Loucy (cell line): ENCODE results near the gene LSM7.
A peak's percentile ranks its signal among the peaks of the same experiment; 100 is the strongest.

Experiments used
- H2AFZ ChIP-seq: fragments of 200-600 bp; sonication (generic); 2 replicates; pipeline ENCODE4 v1.6.0; 2016; ENCODE audit warnings: antibody characterized with exemption, mild to moderate bottlenecking, low read length, moderate library complexity
- H3F3A ChIP-seq: fragments of 200-600 bp; 2 replicates; pipeline ENCODE4 v1.6.0; 2016; ENCODE audit warnings: antibody characterized with exemption, low read depth, mild to moderate bottlenecking
- H3K27me3 ChIP-seq: fragments of 200-600 bp; sonication (generic); 2 replicates; pipeline ENCODE4 v1.6.1; 2014; ENCODE audit warnings: low read length, mild to moderate bottlenecking; ENCODE audit not compliant: insufficient read depth, poor library complexity, severe bottlenecking
- H3K36me3 ChIP-seq: fragments of 200-600 bp; sonication (generic); 2 replicates; pipeline ENCODE4 v1.6.1; 2016; ENCODE audit warnings: low read length; ENCODE audit not compliant: insufficient read depth
- H3K4me1 ChIP-seq: fragments of 200-600 bp; sonication (generic); 2 replicates; pipeline ENCODE4 v1.5.1; 2014; ENCODE audit warnings: low read length, mild to moderate bottlenecking; ENCODE audit not compliant: insufficient read depth, poor library complexity, severe bottlenecking
- H3K4me2 ChIP-seq: fragments of 200-600 bp; sonication (generic); 2 replicates; pipeline ENCODE4 v1.6.0; 2014; ENCODE audit warnings: antibody characterized with exemption, low read length, low read depth, mild to moderate bottlenecking; ENCODE audit not compliant: poor library complexity, severe bottlenecking
- H3K4me3 ChIP-seq: fragments of 200-600 bp; sonication (generic); 2 replicates; pipeline ENCODE4 v1.5.1; 2014; ENCODE audit warnings: low read length, mild to moderate bottlenecking, mixed read lengths; ENCODE audit not compliant: poor library complexity, severe bottlenecking
- H3K79me2 ChIP-seq: fragments of 200-600 bp; sonication (generic); 2 replicates; pipeline ENCODE4 v1.6.1; 2014; ENCODE audit warnings: low read length; ENCODE audit not compliant: insufficient read depth
- H3K9ac ChIP-seq: fragments of 200-600 bp; sonication (generic); 2 replicates; pipeline ENCODE4 v1.6.0; 2014; ENCODE audit warnings: mild to moderate bottlenecking, low read depth, low read length, moderate library complexity; ENCODE audit not compliant: poor library complexity, severe bottlenecking
- H3K9me2 ChIP-seq: fragments of 200-600 bp; sonication (generic); replicated peaks from 2 replicates; pipeline ENCODE4 v1.6.1; 2016; ENCODE audit warnings: low read depth, low read length, mixed read lengths
- H3K9me3 ChIP-seq: fragments of 200-600 bp; sonication (generic); 2 replicates; pipeline ENCODE4 v1.6.1; 2014; ENCODE audit warnings: mild to moderate bottlenecking, antibody characterized with exemption, low read length, low read depth; ENCODE audit not compliant: insufficient read depth
- H4K20me1 ChIP-seq: fragments of 200-600 bp; sonication (generic); 2 replicates; pipeline ENCODE4 v1.6.0; 2014; ENCODE audit warnings: antibody characterized with exemption, low read length, mild to moderate bottlenecking; ENCODE audit not compliant: insufficient read depth, poor library complexity, severe bottlenecking
- EZH2phosphoT487 ChIP-seq: fragments of 200-600 bp; IDR thresholded peaks from 2 replicates; pipeline ENCODE4 v1.6.1; 2018; ENCODE audit warnings: antibody characterized with exemption, mild to moderate bottlenecking, moderate library complexity, borderline replicate concordance
- TF ChIP-seq, protein P1 (sequence below): fragments of 200-600 bp; sonication (generic); conservative IDR thresholded peaks from 2 replicates; pipeline ENCODE4 v1.5.1; 2014; ENCODE audit warnings: mild to moderate bottlenecking, antibody characterized with exemption, low read length

LSM7 gene

DNA sequence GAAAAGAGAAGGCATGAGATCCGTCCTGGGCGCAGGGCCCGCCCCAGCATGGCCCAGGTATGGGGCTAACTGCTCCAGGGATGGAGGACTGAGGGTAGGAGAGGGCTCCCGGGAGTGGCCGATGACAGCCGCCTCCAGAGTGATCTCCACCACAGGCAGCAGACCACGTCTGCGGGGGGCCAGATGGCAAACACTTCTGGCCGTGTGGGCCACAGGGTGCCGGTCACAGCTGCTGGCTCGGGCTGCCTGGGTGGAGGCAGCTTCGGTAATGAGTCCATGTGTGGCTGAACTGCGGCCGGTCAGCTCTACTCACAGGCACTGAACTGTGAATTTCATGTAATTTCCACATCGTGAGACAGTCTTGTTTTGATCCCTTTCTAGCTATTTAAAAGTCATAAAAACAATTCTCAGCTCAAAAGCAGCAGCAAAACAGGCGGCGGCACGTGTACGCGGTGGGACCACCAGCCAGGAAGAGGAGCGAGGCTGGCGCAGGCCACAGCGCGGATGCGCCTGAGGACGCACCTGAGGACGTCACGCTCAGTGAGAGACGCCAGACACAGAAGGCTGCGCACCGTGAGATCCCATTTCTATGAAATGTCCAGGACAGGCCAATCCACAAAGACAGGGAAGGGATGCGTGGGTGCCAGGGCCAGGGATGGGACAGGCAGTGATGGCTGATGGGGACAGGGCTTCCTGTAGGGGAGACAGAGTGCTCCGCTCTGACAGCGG lies 4.0 kb downstream of the LSM7 start:
- H3F3A ChIP-seq: no peaks in the 10 kb centered on the region
- H3K4me1 ChIP-seq: peaks cover 19% of the 10 kb centered on the region
- no peaks in the 10 kb centered on the region for H3K36me3 ChIP-seq
- H3K27me3 ChIP-seq: peaks cover 9% of the 10 kb centered on the region
- H4K20me1 ChIP-seq: peaks cover 26% of the 10 kb centered on the region
- no peak overlapping the region for H3K4me3 ChIP-seq
- H3K79me2 ChIP-seq: peaks cover 53% of the 10 kb centered on the region
- H3K9me2 ChIP-seq: no peaks in the 10 kb centered on the region
- TF ChIP-seq, protein P1, sequence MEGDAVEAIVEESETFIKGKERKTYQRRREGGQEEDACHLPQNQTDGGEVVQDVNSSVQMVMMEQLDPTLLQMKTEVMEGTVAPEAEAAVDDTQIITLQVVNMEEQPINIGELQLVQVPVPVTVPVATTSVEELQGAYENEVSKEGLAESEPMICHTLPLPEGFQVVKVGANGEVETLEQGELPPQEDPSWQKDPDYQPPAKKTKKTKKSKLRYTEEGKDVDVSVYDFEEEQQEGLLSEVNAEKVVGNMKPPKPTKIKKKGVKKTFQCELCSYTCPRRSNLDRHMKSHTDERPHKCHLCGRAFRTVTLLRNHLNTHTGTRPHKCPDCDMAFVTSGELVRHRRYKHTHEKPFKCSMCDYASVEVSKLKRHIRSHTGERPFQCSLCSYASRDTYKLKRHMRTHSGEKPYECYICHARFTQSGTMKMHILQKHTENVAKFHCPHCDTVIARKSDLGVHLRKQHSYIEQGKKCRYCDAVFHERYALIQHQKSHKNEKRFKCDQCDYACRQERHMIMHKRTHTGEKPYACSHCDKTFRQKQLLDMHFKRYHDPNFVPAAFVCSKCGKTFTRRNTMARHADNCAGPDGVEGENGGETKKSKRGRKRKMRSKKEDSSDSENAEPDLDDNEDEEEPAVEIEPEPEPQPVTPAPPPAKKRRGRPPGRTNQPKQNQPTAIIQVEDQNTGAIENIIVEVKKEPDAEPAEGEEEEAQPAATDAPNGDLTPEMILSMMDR: no peak
- TF ChIP-seq EZH2phosphoT487: no peak
- peak overlapping the region; percentile 98 for H3K4me2 ChIP-seq
- no peak overlapping the region for H3K9ac ChIP-seq
- no peaks in the 10 kb centered on the region for H3K9me3 ChIP-seq
- no peak overlapping the region for H2AFZ ChIP-seq

DNA sequence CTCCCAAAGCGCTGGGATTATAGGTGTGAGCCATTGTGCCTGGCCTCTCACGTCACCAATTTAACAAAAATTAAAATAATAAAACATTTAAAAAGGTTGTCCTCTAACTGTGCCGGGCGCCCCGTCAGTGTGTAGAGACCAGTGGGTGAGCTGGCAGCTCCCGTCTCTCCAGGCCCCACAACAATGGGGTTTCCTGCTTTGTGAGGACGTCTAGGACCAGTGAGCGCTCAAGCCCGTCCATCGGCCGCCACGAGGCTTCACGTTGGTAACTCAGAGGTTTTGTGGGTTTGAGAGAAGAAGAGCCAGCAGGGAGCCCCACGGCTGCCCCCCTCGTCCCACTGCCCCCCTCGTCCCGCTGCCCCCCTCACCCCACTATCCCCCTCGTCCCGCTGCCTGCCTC lies 4.7 kb downstream of the LSM7 start:
- H4K20me1 ChIP-seq: peaks cover 19% of the 10 kb centered on the region
- peaks cover 46% of the 10 kb centered on the region for H3K79me2 ChIP-seq
- H3K9me2 ChIP-seq: no peaks in the 10 kb centered on the region
- H2AFZ ChIP-seq: no peak overlapping the region
- no peak overlapping the region for H3K4me3 ChIP-seq
- no peaks in the 10 kb centered on the region for H3K36me3 ChIP-seq
- H3K4me2 ChIP-seq: no peak overlapping the region
- no peaks in the 10 kb centered on the region for H3F3A ChIP-seq
- TF ChIP-seq EZH2phosphoT487: no peak
- TF ChIP-seq, protein P1: no peak
- H3K9ac ChIP-seq: no peak overlapping the region
- H3K27me3 ChIP-seq: peaks cover 6% of the 10 kb centered on the region
- no peaks in the 10 kb centered on the region for H3K9me3 ChIP-seq
- H3K4me1 ChIP-seq: peaks cover 16% of the 10 kb centered on the region

DNA sequence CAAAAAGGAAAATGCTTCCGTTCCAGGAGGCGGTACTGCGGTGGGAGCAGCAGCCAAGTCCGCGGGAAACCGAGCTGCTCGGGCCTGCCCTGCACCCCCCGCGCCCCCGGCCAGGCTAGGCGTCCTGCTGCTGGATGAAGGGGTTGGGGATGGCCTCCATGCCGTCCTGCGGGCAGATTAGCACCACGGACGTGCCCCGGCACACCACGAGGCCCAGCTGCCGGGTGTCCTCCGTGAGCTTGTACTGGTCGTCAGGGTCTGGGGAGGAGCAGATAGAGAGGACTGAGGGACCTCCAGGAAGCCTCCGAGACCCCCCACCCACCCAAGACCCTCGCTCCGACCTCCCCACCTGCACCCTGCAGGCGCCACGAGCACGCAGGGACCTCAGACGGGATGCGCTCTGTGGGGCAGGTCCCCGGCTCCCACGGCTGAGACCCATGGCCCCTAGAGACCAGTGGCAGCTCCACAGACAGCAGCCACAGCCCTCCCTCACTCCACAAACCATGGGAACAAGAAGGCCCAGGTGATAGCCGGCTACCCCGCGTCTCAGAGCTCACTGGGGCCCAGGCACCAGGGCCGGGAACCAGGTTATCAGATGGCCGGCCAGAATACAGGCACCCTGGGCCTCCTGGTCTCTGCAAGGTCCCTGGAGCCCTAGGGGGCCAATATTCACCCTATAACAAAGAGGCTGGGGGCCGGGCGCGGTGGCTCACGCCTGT lies 6.7 kb downstream of the LSM7 start:
- Histone ChIP-seq H3K36me3 (no peaks in the 10 kb centered on the region), H3K9me2 (no peaks in the 10 kb centered on the region), H3K27me3 (no peaks in the 10 kb centered on the region), H4K20me1 (peaks cover 11% of the 10 kb centered on the region), H3K4me2 (no peak overlapping the region), H3F3A (no peaks in the 10 kb centered on the region), H3K4me3 (no peak overlapping the region), H3K79me2 (peaks cover 28% of the 10 kb centered on the region), H3K9me3 (no peaks in the 10 kb centered on the region), H2AFZ (no peak overlapping the region), H3K4me1 (peaks cover 15% of the 10 kb centered on the region), H3K9ac (no peak overlapping the region)
- TF ChIP-seq, protein P1: no peak
- no peak for TF ChIP-seq EZH2phosphoT487
